HG03066 (cell line): ENCODE measurements around the gene CAMK1G.

Experiments used
- ATAC-seq: cut with Tn5 transposase; IDR thresholded peaks from one replicate; pipeline ENCODE4 v1.9.1; 2021; ENCODE audit warnings: low read depth; ENCODE audit not compliant: unreplicated experiment

Gene CAMK1G

DNA sequence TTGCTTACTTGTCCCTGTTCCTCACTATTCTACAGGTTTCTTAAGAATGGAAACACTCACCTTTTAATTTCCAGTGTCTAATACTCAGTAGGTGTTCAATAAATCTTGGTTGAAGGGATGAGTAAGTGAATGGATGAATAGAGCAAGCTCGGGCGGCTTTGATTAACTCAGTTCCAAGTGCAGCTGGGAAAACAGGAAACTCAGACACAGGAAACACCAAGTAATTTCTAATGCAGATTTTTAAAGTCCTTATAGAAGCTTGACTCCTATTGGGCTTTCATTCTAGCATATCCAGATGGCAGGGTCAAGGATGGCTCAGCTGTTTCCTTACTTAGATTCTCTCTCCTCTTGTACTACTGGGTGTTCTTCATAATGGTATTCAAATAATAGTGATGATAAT, 14.0 kb downstream of the CAMK1G start:
- ATAC-seq = no peak

DNA sequence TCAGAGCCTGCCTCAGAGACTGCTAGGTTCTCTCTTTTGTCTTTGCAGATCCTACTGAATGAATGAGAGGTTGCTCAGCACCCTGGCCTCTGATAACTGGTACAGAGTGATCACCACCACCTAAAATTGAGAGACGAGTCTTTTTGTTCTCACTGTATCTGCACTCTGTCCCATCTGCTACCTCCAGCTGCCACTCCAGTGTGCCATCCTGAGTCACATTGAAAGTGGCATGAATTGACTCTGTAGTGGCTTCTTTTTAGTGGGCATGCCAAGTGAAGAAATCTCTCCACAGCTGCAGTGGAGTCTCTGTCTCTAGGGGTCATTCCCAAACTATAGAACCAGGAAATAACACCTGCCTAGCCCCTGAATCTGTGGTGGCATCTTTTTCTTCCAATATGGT, 14.7 kb downstream of the CAMK1G start:
- ATAC-seq = no peak

DNA sequence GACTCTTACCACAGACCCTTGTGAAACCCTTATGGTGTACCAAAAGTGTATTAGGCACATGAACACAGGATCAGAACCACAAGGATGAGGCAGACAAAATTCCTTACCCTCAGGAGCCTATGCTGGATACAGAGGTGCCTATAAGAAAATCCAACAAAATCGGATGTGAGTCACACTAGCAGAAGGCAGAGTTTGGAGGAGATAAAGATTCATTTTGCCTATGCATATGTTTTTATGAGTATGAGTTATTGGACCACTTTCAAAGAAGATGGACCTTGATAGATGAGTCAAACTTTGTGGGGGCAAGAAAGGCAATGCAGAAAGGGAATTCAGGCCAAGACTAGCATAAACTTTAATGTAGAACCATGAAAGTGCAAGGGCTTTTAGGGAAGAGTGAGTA, 17.0 kb downstream of the CAMK1G start:
- ATAC-seq = no peak

DNA sequence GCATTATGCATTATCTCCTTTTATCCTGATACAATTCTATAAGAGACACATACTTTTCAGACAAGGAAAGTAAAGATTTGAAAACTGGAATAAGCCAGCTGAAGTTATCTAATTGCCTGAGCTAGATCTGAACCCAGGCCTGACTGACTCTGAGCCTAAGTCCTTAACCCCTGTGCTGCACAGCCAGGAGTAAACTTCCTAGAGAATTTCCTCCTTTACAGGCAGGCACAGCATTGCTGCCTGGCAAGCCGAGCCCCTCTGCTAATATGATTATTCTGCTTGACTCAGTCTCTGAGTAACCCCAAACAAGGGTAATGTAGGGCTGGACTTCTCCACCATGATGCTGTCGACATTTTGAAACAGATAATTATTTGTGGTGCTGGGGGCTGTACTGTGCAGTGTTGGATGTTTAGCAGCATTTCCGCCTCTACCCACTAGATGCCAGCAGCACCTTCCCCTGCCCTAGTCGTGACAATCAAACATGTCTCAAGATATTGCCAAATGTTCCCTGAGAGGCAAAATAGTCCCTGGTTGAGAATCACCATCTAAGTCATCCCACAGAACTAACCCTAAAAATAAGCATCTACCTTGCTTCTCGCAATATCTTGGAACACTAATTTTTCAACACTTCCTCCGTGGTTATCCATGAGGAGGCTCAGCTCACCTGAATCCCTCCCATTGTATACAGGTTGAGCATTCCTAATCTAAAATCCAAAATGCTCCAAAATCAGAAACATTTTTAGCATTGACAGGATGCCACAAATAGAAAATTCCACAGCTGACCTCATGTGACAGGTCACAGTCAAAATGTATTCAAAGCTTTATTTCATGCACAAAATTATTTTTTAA, 18.5 kb downstream of the CAMK1G start:
- ATAC-seq = peak; percentile 76

DNA sequence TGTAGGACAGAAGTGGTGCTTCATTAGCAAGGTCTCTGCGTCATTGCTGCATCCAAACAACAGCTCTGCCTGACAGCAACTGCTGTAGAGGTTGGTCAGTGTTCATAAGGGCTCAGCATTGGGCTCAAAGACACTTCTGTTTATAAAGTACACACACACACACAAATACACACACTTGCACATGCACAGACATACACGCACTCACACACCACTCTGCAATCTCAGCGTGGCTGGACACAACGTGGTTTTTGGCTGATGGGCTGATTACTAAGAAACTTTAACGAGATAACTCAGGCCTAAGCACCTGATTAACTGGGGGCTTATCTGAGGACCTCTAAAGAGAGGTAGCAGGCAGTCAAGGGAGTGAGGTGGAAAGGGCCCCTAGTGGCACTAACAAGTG, 20.4 kb downstream of the CAMK1G start:
- ATAC-seq = no peak

DNA sequence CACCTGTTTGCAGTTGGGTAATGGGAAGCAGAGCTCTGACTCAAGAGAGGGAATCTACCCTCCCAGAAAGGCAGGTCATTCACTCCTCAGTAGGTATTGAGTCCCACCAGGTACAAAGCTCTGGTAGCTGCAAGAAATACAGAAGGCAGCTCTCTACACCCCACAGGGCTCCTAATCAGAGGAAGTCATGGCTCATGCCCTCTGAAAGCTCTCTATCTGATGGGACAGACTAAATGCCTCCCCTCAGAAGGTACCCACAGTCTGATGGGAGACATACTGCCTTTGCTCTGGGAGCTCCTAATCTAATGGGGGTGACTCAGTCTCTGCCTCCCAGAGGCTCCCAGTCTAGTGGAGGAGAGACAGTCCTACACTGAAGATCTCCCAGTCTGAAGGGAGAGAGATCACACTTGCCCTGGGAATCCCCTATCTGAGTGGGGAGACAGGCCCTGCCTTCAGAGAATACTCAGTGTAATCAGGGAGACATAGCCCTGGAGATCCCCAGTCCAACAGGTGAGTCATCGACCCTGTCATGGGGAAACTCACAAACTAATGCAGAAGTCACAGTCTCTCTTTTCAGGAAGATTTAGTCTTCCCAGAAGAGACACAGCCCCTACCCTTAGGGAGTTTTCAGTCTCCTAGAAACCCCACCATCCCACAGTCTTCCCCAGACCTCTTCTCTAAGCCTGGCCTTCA, 23.7 kb downstream of the CAMK1G start:
- ATAC-seq = peak; percentile 79

DNA sequence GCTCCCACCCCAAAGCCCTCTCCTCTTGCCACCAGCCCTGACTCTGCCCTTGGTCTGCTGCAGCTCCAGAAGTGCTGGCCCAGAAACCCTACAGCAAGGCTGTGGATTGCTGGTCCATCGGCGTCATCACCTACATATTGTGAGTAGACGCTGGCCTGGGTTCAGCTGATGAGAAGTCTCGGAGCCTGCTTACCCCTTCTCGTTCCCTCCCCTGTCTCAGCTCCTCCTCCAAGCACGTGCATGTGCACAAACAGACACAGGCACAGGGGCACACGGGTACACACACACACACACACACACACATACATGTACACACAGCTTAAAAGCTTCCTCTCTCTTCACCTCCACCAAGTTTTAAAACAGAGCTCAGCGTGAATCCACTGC, 24.3 kb downstream of the CAMK1G start:
- ATAC-seq = peak; percentile 18

DNA sequence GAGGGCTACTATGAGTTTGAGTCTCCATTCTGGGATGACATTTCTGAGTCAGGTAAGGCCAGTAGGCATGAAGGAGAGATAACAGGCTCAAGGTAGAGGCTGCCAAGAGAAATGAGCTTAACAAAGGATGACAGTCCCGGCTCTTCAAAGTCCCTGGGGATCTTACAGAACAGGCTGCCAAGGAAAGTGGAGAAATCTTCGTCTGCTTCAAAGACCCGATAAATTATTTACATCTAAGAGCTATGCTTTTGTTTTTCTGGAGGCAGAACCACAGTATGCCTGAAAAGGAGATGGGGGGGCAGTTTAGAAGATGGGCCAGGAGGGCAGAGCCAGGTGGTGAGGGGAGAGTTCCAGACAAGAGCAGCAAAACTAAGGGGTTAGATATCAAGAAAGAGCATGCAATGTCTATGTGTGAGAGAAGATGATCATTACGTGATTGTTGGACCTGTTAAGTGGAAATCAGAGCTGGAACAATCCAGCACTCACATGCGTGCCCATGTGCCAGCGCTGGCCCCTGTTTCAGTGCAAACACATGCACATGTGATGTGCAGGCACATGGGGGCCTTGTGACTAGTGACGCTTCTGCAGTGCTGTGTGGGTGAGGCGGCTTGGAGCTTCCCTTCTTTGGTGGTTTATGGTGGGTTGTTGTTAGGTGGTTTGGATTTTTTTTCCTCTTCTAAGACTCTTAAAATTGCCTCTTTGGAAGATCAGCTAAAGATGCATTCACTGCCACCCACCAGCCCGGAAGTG, 25.7 kb downstream of the CAMK1G start:
- ATAC-seq = no peak

DNA sequence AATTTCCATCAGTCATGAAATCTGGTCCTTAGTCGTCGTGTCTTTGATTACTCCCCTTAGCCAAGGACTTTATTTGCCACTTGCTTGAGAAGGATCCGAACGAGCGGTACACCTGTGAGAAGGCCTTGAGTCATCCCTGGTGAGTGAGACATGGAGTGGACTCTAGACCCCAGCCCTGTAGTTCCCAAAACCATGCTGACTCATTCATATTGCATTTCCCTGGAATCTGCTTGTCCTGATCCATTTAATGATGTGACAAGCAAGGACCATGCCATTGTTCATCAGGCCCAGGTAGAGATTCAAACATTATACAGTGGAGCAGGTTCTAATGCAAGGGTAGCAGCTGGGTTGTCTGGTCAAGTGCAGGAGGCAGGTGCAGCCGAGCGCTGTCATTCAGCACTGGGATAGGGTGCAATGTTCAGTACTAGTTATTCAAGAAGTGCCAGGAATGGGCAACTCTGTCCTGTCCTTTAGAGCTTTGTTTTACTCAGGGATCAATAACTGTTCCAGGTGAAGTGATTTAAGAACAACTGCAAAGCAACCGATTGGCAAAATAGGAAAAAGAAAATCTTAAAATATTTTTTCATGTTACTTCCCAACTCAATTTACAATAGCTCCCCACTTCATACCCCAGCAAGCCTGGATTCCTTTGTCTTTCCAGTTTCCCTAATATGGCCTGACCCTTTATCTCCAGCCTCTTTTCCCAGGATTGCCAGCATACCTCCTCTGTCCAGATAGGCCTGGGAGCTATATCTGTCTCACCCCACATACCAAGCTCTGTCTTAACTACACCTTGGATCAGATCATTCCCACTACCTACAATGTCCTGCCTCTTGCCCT, 26.5 kb downstream of the CAMK1G start:
- ATAC-seq = no peak

DNA sequence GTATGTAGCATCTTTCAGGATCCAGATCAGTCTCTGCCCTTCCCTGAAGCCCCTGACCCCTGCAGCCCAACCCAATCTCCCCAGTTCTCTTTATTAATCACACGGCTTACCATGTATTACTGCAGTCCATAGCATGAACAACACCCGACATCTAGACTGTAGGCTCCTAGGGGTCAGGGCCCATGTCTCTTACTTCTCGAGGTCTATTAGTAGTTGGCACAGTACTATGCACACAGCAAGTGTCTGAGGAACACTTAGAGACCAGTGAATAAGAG, 27.1 kb downstream of the CAMK1G start:
- ATAC-seq = no peak

DNA sequence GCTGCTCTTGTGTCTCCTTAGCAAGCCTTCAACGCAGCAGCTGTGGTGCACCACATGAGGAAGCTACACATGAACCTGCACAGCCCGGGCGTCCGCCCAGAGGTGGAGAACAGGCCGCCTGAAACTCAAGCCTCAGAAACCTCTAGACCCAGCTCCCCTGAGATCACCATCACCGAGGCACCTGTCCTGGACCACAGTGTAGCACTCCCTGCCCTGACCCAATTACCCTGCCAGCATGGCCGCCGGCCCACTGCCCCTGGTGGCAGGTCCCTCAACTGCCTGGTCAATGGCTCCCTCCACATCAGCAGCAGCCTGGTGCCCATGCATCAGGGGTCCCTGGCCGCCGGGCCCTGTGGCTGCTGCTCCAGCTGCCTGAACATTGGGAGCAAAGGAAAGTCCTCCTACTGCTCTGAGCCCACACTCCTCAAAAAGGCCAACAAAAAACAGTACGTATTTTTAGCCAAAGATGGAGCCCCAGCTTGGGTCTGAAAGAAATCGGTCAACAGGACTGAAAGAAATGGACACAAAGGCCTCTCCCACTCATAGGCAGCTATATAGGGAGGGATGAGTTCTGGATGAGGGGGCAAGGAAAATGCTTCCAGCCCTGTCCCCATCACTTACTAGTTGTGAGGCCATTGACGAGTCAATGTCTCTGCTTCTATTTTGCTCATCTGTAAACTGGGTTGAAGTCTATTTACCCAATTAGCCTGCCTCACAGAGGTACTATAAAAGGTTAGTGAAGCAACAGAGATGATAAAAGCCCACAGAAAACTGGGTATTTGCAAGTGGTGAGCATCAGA, 28.5 kb downstream of the CAMK1G start:
- ATAC-seq = no peak

DNA sequence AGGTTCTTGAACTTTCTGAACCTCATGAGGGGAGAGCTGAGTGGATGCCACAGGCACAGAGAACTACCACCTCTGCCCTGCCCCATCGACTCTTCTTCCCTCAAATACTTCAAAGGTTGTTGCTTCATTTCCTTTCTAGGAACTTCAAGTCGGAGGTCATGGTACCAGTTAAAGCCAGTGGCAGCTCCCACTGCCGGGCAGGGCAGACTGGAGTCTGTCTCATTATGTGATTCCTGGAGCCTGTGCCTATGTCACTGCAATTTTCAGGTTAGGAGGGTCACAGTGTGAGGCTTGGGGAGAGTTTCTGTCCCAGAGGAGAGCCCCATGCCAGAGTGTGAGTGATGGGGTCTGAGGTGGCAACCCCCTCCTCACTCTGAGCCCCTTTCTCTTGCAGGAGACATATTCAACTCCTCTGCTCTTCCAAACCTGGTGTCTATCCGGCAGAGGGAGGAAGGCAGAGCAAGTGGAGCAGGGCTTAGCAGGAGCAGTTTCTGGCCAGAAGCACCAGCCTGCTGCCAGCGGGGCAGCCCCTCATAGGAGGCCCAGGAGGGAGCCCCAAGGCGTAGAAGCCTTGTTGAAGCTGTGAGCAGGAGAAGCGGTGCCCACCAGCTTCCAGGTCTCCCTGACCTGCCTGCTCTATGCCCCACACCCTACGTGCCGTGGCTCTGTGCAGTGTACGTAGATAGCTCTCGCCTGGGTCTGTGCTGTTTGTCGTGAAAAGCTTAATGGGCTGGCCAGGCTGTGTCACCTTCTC, 29.3 kb downstream of the CAMK1G start:
- no peak for ATAC-seq

DNA sequence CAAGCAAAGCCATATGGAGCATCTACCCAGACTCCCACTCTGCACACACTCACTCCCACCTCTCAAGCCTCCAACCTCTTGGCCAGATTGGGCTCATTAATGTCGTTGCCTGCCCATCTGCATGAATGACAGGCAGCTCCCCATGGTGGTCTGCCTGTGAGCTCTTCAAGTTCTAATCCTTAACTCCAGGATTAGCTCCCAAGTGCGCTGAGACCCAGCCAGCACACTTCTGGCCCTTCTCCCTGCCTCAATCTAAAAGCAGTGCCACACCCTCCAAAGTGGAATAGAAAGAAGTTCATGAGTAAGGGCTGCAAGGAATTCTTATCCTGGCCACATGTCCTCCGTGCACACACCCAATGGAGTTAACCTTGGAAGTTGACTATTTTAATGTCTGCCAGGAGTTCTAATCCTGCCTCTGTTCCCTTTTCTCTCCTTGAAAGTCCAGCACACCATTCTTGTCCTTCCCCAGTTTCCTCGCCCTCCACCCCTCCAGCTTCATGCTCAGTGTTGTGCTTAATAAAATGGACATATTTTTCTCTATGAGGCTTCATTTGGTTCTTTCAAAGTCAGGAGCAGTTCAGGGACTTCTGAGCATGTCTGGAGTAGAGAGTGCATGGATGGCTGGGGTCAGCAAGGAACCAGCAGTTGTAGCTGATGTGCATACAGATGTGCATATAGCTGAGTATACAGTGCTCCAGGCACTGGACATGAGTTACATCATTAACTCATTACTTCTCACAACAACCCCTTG, 30.1 kb downstream of the CAMK1G start:
- ATAC-seq = no peak

DNA sequence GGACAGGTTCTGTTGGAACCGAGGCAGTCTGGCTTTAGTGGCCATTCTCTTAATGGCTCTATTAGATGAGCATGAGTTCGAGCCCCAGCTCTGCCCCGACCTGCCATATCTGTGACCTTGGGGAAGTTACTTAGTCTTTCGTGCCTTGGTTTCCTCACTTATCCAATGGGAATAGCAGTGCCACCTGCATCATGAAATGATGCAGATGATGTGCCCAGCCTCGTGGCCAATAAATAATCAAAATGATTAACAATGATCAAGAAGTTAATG, 30.6 kb downstream of the CAMK1G start:
- no peak for ATAC-seq

DNA sequence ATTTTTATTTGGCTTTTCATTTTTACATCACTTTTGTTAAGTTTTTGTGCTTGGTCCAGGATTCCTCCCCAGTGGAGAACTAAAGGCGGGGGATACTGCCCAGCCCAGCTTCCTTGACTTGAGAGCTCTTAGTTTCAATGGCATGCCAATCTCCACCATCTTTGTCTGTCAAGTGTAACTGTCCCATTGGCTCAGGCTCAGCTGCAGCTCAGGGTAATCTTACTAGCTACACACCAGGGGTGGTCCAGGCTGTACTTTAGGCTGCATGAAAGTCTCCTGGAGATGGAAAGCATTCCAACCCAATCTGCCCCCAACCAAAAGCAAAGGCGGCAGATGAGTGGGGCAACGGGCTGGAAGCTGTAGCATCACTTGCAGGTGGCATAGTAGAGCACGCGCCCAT, 31.4 kb downstream of the CAMK1G start:
- no peak for ATAC-seq

DNA sequence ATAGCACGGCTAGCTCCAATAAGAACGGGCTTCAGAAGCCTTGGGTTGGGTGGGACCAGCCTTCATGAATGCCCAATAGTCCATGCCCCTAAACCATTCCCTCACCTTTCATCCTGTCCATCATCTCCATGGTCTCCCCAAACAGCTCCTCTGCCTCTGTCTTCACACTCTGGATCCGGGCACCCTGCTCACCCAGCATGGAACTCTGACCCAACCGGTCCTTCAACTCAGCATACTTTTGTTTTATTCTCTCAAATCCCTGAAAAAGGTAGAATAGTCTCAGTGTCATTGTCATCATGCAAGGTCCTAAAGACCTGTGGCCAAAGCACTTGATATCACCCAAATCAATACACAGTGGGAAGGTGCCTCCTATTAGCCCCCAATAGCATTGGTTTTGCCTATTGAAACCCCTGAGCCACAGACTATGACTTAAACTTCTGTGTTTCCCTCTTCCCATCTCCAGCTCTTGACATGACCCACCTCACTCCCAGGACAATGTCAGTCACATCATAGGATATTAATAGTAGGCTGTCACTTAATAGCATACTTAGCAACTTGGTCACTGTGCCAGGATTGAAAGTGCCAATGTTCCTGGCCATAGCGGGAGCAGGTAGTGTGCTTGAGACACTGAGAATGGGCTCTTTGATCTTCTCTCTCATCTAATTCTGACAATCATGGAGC, 33.0 kb downstream of the CAMK1G start:
- ATAC-seq = no peak

DNA sequence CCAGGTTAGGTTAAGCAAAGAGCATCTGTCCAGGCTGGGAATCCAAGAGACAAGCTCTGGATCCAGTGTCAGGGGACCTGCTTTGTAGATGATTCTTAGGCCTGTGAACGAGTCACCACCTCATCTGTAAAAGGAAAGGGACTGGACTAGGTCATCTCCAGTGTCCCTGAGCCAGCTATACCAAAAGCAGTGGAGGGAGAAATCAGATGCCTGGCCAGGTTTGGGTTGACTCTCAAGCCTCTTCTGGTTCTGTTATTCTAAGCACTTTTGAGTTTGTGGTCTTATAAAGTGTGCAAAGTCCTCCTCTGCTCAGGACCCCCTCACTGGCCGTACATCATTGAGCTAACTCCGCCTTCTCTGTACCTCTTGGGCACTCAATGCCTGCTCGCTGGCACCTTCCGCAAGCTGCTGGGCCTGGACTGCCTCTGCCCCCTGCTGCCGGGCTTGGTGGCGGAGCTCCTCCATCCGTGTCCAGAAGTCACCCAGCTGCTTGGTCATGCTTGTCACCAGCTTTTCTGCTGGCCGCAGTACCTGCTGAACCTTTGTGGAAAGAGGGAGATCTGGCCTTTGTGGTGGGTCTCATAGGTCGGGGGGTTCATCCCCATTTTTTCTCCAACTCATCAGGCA, 33.6 kb downstream of the CAMK1G start:
- no peak for ATAC-seq

DNA sequence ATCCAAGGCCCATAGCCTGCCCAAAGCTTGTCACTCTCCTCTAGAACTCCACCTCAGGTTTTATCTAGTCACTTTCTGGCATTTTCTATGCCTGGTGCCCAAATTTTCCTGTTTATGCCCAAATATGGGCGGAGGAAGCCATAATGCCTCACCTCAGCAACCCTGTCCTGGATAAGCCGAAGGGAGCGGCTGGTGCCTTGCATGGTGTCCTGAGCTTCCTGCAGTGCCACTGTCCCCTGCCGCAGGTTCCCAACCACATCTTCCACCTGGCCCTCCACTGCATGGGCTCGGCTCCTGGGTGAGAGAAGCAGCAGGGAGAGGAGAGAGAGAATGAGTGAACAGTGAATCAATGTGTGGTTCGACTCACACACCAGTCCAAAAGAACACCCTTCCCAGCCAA, 34.2 kb downstream of the CAMK1G start:
- no peak for ATAC-seq
